ENCODE measurements around the gene MTARC2.

DNA sequence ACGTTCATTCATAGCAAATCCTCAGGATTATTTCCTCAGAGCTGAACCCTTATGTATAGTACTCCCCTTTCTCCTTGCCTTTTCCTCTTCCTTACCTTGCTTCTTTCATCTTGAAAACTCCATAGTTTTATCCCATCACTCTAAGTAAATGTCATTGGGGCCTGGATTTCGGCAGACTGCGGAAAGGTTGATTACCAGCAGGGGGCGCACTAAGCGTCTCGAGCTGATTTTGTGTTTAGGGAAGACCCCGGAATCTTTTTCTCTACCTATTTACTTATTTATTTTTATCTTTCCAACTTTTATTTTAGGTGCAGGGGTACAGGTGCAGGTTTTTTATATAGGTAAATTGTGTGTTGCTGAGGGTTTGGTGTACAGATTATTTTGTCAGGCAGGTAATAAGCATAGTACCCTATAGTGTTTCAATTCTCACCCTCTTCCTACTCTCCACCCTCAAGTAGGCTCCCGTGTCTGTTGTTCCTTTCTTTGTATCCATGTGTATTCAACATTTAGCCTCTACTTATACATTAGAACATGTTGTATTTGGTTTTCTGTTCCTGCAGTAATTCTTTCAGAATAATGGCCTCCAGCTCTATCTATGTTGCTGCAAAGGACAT lies 27.2 kb downstream of the MTARC2 start:
- TF ChIP-seq, protein P1, sequence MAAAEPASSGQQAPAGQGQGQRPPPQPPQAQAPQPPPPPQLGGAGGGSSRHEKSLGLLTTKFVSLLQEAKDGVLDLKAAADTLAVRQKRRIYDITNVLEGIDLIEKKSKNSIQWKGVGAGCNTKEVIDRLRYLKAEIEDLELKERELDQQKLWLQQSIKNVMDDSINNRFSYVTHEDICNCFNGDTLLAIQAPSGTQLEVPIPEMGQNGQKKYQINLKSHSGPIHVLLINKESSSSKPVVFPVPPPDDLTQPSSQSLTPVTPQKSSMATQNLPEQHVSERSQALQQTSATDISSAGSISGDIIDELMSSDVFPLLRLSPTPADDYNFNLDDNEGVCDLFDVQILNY (CRISPR knock-in tag; IDR thresholded peaks at IDR 0.05) = no peak
- TF ChIP-seq, protein P2, sequence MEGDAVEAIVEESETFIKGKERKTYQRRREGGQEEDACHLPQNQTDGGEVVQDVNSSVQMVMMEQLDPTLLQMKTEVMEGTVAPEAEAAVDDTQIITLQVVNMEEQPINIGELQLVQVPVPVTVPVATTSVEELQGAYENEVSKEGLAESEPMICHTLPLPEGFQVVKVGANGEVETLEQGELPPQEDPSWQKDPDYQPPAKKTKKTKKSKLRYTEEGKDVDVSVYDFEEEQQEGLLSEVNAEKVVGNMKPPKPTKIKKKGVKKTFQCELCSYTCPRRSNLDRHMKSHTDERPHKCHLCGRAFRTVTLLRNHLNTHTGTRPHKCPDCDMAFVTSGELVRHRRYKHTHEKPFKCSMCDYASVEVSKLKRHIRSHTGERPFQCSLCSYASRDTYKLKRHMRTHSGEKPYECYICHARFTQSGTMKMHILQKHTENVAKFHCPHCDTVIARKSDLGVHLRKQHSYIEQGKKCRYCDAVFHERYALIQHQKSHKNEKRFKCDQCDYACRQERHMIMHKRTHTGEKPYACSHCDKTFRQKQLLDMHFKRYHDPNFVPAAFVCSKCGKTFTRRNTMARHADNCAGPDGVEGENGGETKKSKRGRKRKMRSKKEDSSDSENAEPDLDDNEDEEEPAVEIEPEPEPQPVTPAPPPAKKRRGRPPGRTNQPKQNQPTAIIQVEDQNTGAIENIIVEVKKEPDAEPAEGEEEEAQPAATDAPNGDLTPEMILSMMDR (IDR thresholded peaks at IDR 0.05) = peak; percentile 75
- TF ChIP-seq, protein P3, sequence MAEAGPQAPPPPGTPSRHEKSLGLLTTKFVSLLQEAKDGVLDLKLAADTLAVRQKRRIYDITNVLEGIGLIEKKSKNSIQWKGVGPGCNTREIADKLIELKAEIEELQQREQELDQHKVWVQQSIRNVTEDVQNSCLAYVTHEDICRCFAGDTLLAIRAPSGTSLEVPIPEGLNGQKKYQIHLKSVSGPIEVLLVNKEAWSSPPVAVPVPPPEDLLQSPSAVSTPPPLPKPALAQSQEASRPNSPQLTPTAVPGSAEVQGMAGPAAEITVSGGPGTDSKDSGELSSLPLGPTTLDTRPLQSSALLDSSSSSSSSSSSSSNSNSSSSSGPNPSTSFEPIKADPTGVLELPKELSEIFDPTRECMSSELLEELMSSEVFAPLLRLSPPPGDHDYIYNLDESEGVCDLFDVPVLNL (CRISPR knock-in tag; IDR thresholded peaks at IDR 0.05; ENCODE audit: borderline replicate concordance, low read depth) = no peak
- TF ChIP-seq CBFB (CRISPR knock-in tag; IDR thresholded peaks at IDR 0.05; ENCODE audit: low read depth) = no peak
- TF ChIP-seq, protein P4, sequence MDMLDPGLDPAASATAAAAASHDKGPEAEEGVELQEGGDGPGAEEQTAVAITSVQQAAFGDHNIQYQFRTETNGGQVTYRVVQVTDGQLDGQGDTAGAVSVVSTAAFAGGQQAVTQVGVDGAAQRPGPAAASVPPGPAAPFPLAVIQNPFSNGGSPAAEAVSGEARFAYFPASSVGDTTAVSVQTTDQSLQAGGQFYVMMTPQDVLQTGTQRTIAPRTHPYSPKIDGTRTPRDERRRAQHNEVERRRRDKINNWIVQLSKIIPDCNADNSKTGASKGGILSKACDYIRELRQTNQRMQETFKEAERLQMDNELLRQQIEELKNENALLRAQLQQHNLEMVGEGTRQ (CRISPR knock-in tag; IDR thresholded peaks at IDR 0.05) = no peak
- no peak for TF ChIP-seq ATF1 (CRISPR knock-in tag; IDR thresholded peaks at IDR 0.05)
- TF ChIP-seq, protein P5, sequence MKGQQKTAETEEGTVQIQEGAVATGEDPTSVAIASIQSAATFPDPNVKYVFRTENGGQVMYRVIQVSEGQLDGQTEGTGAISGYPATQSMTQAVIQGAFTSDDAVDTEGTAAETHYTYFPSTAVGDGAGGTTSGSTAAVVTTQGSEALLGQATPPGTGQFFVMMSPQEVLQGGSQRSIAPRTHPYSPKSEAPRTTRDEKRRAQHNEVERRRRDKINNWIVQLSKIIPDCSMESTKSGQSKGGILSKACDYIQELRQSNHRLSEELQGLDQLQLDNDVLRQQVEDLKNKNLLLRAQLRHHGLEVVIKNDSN (CRISPR knock-in tag; IDR thresholded peaks at IDR 0.05) = no peak
- TF ChIP-seq CREB1 (CRISPR knock-in tag; IDR thresholded peaks at IDR 0.05) = no peak
